Nephron progenitor cell (in vitro differentiated cells): Measurements from ENCODE around the gene MLLT3.

Experiments
- DNase-seq: peaks from one replicate; pipeline ENCODE4 v3.0.0; 2021
- H3K27ac Mint-ChIP-seq: 2 replicates; pipeline ENCODE4 v1.8.0; 2021; ENCODE audit warnings: mild to moderate bottlenecking, moderate library complexity, mixed read lengths
- H3K27me3 Mint-ChIP-seq: 2 replicates; pipeline ENCODE4 v1.8.0; 2021; ENCODE audit warnings: mild to moderate bottlenecking, low read depth, mixed read lengths; ENCODE audit not compliant: poor library complexity
- H3K36me3 Mint-ChIP-seq: 2 replicates; pipeline ENCODE4 v1.8.0; 2021; ENCODE audit warnings: low read depth, mixed read lengths
- H3K4me1 Mint-ChIP-seq: 2 replicates; pipeline ENCODE4 v1.8.0; 2021; ENCODE audit warnings: mixed read lengths
- H3K4me3 Mint-ChIP-seq: 2 replicates; pipeline ENCODE4 v1.8.0; 2021; ENCODE audit warnings: mild to moderate bottlenecking, moderate library complexity, mixed read lengths
- H3K9me3 Mint-ChIP-seq: 2 replicates; pipeline ENCODE4 v1.8.0; 2021; ENCODE audit warnings: mild to moderate bottlenecking, moderate library complexity, mixed read lengths
- CTCF ChIP-seq: fragments of 200-600 bp; sonication (generic); IDR thresholded peaks from 2 replicates; pipeline ENCODE4 v1.5.0; 2021; ENCODE audit warnings: antibody characterized with exemption

Gene MLLT3

GRCh38 chr9:20394969-20395368, 227.3 kb downstream of the MLLT3 start:
- Mint-ChIP-seq H3K9me3 (peaks cover 8% of the 10 kb centered on the region), H3K36me3 (peaks cover 36% of the 10 kb centered on the region), H3K4me3 (no peak overlapping the region), H3K27ac (no peak overlapping the region), H3K4me1 (peaks cover 60% of the 10 kb centered on the region), H3K27me3 (no peaks in the 10 kb centered on the region)
- TF ChIP-seq CTCF = no peak
- no peak for DNase-seq

- no peak overlapping the region for H3K4me3 Mint-ChIP-seq
- H3K9me3 Mint-ChIP-seq = peaks cover 26% of the 10 kb centered on the region
- DNase-seq = no peak
- no peaks in the 10 kb centered on the region for H3K27me3 Mint-ChIP-seq
- no peak for TF ChIP-seq CTCF
- peaks cover 60% of the 10 kb centered on the region for H3K36me3 Mint-ChIP-seq
- H3K27ac Mint-ChIP-seq = no peak overlapping the region
- peaks cover 46% of the 10 kb centered on the region for H3K4me1 Mint-ChIP-seq
These were observed 231.1 kb downstream of the MLLT3 start for GRCh38 chr9:20391208-20391607.

- H3K9me3 Mint-ChIP-seq = peaks cover 26% of the 10 kb centered on the region
- peaks cover 64% of the 10 kb centered on the region for H3K36me3 Mint-ChIP-seq
- peaks cover 46% of the 10 kb centered on the region for H3K4me1 Mint-ChIP-seq
- no peak for DNase-seq
- no peak for TF ChIP-seq CTCF
- H3K4me3 Mint-ChIP-seq = no peak overlapping the region
- H3K27ac Mint-ChIP-seq = no peak overlapping the region
- H3K27me3 Mint-ChIP-seq = no peaks in the 10 kb centered on the region
These were observed 231.9 kb downstream of the MLLT3 start for GRCh38 chr9:20390400-20390799.

- Mint-ChIP-seq H3K27ac (peak overlapping the region; percentile 96), H3K4me3 (no peak overlapping the region), H3K4me1 (peaks cover 62% of the 10 kb centered on the region), H3K9me3 (peaks cover 26% of the 10 kb centered on the region), H3K27me3 (no peaks in the 10 kb centered on the region), H3K36me3 (peaks cover 54% of the 10 kb centered on the region)
- DNase-seq = no peak
- no peak for TF ChIP-seq CTCF
These were observed 235.2 kb downstream of the MLLT3 start for GRCh38 chr9:20387062-20387461.

- Mint-ChIP-seq H3K27ac (peak overlapping the region; percentile 82), H3K4me1 (peaks cover 84% of the 10 kb centered on the region), H3K9me3 (peaks cover 15% of the 10 kb centered on the region), H3K27me3 (no peaks in the 10 kb centered on the region), H3K4me3 (no peak overlapping the region), H3K36me3 (peaks cover 30% of the 10 kb centered on the region)
- TF ChIP-seq CTCF = no peak
- DNase-seq = no peak
These were observed 237.7 kb downstream of the MLLT3 start for GRCh38 chr9:20384642-20385041.

- Mint-ChIP-seq H3K4me3 (peak overlapping the region; percentile 42), H3K27me3 (no peaks in the 10 kb centered on the region), H3K27ac (peak overlapping the region; percentile 47), H3K9me3 (no peaks in the 10 kb centered on the region), H3K36me3 (peaks cover 9% of the 10 kb centered on the region), H3K4me1 (peaks cover 95% of the 10 kb centered on the region)
- DNase-seq = no peak
- no peak for TF ChIP-seq CTCF
These were observed 239.7 kb downstream of the MLLT3 start for GRCh38 chr9:20382460-20383071.
